MM.1S (cell line): Measurements from ENCODE around the gene SLC12A7.
"Not testable (repeated sequence)": the region's sequence is repeated elsewhere in the genome, so short reads cannot be mapped to it uniquely, and the experiment has no call there.

Experiments
- DNase-seq: peaks from one replicate; pipeline ENCODE4 v3.0.0-alpha.2; 2015
- H2AFZ ChIP-seq: fragments of 300-600 bp; sonication (generic); 2 replicates; pipeline ENCODE4 v1.6.0; 2016; ENCODE audit warnings: antibody characterized with exemption, low read length
- H3F3A ChIP-seq: fragments of 300-600 bp; sonication (generic); 2 replicates; pipeline ENCODE4 v1.6.1; 2016; ENCODE audit warnings: mild to moderate bottlenecking, antibody characterized with exemption, low read length, moderate library complexity, mixed read lengths; ENCODE audit not compliant: insufficient read depth
- H3K27ac ChIP-seq: fragments of 300-600 bp; sonication (generic); 2 replicates; pipeline ENCODE4 v1.5.1; 2016; ENCODE audit warnings: mild to moderate bottlenecking, low read length
- H3K27me3 ChIP-seq: fragments of 300-600 bp; sonication (generic); replicated peaks from 2 replicates; pipeline ENCODE4 v1.6.0; 2016; ENCODE audit warnings: low read length; ENCODE audit not compliant: insufficient read depth
- H3K36me3 ChIP-seq: fragments of 300-600 bp; sonication (generic); replicated peaks from 2 replicates; pipeline ENCODE4 v1.6.1; 2016; ENCODE audit warnings: mild to moderate bottlenecking, low read length, mixed read lengths; ENCODE audit not compliant: insufficient read depth
- H3K4me1 ChIP-seq: fragments of 300-600 bp; sonication (generic); 2 replicates; pipeline ENCODE4 v1.6.1; 2016; ENCODE audit warnings: low read length, mixed read lengths
- H3K4me2 ChIP-seq: fragments of 300-600 bp; sonication (generic); 2 replicates; pipeline ENCODE4 v1.6.0; 2016; ENCODE audit warnings: low read depth, low read length
- H3K4me3 ChIP-seq: fragments of 300-600 bp; sonication (generic); 2 replicates; pipeline ENCODE4 v1.5.1; 2016; ENCODE audit warnings: low read length, mixed read lengths
- H3K79me2 ChIP-seq: fragments of 300-600 bp; sonication (generic); 2 replicates; pipeline ENCODE4 v1.6.1; 2016; ENCODE audit warnings: mixed run types, low read length, mixed read lengths
- H3K9ac ChIP-seq: fragments of 300-600 bp; sonication (generic); 2 replicates; pipeline ENCODE4 v1.6.1; 2016; ENCODE audit warnings: low read length, mixed read lengths
- H3K9me2 ChIP-seq: fragments of 300-600 bp; sonication (generic); replicated peaks from 2 replicates; pipeline ENCODE4 v1.6.1; 2016; ENCODE audit warnings: mild to moderate bottlenecking, low read length, mixed read lengths; ENCODE audit not compliant: insufficient read depth
- H3K9me3 ChIP-seq: fragments of 300-600 bp; sonication (generic); replicated peaks from 2 replicates; pipeline ENCODE4 v1.6.1; 2016; ENCODE audit warnings: mild to moderate bottlenecking, low read length, mixed read lengths; ENCODE audit not compliant: insufficient read depth
- H4K20me1 ChIP-seq: fragments of 300-600 bp; sonication (generic); 2 replicates; pipeline ENCODE4 v1.6.1; 2016; ENCODE audit warnings: mild to moderate bottlenecking, low read length, moderate library complexity, mixed read lengths; ENCODE audit not compliant: insufficient read depth
- CTCF ChIP-seq: fragments of 300-600 bp; sonication (generic); IDR thresholded peaks from 2 replicates; pipeline ENCODE4 v1.5.1; 2016; ENCODE audit warnings: antibody characterized with exemption, low read length, mixed read lengths
- EZH2 ChIP-seq: fragments of 300-600 bp; sonication (generic); optimal IDR thresholded peaks from 2 replicates; pipeline ENCODE3; 2017; ENCODE audit warnings: low read depth, mild to moderate bottlenecking, antibody characterized with exemption, low read length, mixed read lengths
- EZH2phosphoT487 ChIP-seq: fragments of 300-600 bp; sonication (generic); IDR thresholded peaks from 2 replicates; pipeline ENCODE4 v1.6.1; 2018; ENCODE audit warnings: antibody characterized with exemption, low read length

SLC12A7 gene

GRCh38 chr5:1085391-1085790 lies 26.5 kb downstream of the SLC12A7 start:
- H4K20me1 ChIP-seq: no peaks in the 10 kb centered on the region
- no peaks in the 10 kb centered on the region for H3K9me3 ChIP-seq
- DNase-seq: no peak
- H3K79me2 ChIP-seq: no peaks in the 10 kb centered on the region
- no peaks in the 10 kb centered on the region for H3F3A ChIP-seq
- no peak overlapping the region for H3K4me2 ChIP-seq
- no peak overlapping the region for H3K9ac ChIP-seq
- H3K36me3 ChIP-seq: no peaks in the 10 kb centered on the region
- H3K27me3 ChIP-seq: no peaks in the 10 kb centered on the region
- no peaks in the 10 kb centered on the region for H3K9me2 ChIP-seq
- H3K27ac ChIP-seq: no peak overlapping the region
- H2AFZ ChIP-seq: no peak overlapping the region
- TF ChIP-seq EZH2: no peak
- TF ChIP-seq EZH2phosphoT487: no peak
- TF ChIP-seq CTCF: no peak
- H3K4me1 ChIP-seq: no peaks in the 10 kb centered on the region
- no peak overlapping the region for H3K4me3 ChIP-seq

GRCh38 chr5:1083823-1084605 lies 27.8 kb downstream of the SLC12A7 start:
- no peaks in the 10 kb centered on the region for H3K79me2 ChIP-seq
- no peaks in the 10 kb centered on the region for H3K27me3 ChIP-seq
- no peak overlapping the region for H3K4me2 ChIP-seq
- H2AFZ ChIP-seq: no peak overlapping the region
- no peak for TF ChIP-seq CTCF
- TF ChIP-seq EZH2phosphoT487: no peak
- no peak for TF ChIP-seq EZH2
- H3K4me1 ChIP-seq: no peaks in the 10 kb centered on the region
- no peaks in the 10 kb centered on the region for H3F3A ChIP-seq
- H3K9ac ChIP-seq: no peak overlapping the region
- H3K9me2 ChIP-seq: no peaks in the 10 kb centered on the region
- no peak overlapping the region for H3K27ac ChIP-seq
- H3K4me3 ChIP-seq: no peak overlapping the region
- no peaks in the 10 kb centered on the region for H3K9me3 ChIP-seq
- H4K20me1 ChIP-seq: no peaks in the 10 kb centered on the region
- no peak for DNase-seq
- no peaks in the 10 kb centered on the region for H3K36me3 ChIP-seq

- not testable (repeated sequence) for DNase-seq, H3F3A ChIP-seq, H3K9me2 ChIP-seq, H3K4me2 ChIP-seq, H3K4me3 ChIP-seq, H3K9ac ChIP-seq, H2AFZ ChIP-seq, H3K36me3 ChIP-seq, H3K9me3 ChIP-seq, H3K27ac ChIP-seq, H4K20me1 ChIP-seq, H3K79me2 ChIP-seq, H3K27me3 ChIP-seq, H3K4me1 ChIP-seq
Observed at GRCh38 chr5:1083026-1083425, 28.8 kb downstream of the SLC12A7 start.

- H2AFZ ChIP-seq: no peak overlapping the region
- H4K20me1 ChIP-seq: no peaks in the 10 kb centered on the region
- no peaks in the 10 kb centered on the region for H3K4me1 ChIP-seq
- H3K9ac ChIP-seq: no peak overlapping the region
- TF ChIP-seq EZH2phosphoT487: no peak
- no peak for TF ChIP-seq CTCF
- no peak for TF ChIP-seq EZH2
- no peaks in the 10 kb centered on the region for H3K36me3 ChIP-seq
- H3K79me2 ChIP-seq: no peaks in the 10 kb centered on the region
- H3K4me3 ChIP-seq: no peak overlapping the region
- H3F3A ChIP-seq: no peaks in the 10 kb centered on the region
- H3K27me3 ChIP-seq: no peaks in the 10 kb centered on the region
- no peaks in the 10 kb centered on the region for H3K9me3 ChIP-seq
- no peaks in the 10 kb centered on the region for H3K9me2 ChIP-seq
- DNase-seq: no peak
- H3K4me2 ChIP-seq: no peak overlapping the region
- H3K27ac ChIP-seq: no peak overlapping the region
Observed at GRCh38 chr5:1081519-1081918, 30.3 kb downstream of the SLC12A7 start.
